ENCODE measurements around the gene BLOC1S5.
"Not testable (repeated sequence)": the region's sequence is repeated elsewhere in the genome, so short reads cannot be mapped to it uniquely, and the experiment has no call there.

BLOC1S5 gene

GRCh38 chr6:7996538-7997111 is 67.6 kb downstream of the BLOC1S5 start:
- DNase-seq = peak; percentile 16

DNA sequence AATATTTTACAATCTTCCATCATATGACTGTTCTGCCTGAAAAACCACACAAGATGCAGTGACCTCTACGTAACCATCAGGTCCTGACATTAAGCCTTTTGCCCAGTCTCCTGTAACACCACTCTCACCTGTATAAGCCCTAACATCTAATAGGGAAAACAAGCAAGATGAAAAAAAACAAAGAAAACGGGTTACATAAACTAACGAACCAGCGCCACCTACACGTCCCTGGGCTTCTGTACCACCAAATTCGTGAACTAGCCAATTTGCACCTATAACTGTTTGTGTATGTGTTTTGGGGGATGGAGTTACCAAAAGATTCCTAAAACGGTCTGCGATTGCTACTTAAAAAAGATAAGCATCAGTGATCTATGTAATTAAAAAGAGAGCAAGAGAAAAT is 70.2 kb downstream of the BLOC1S5 start:
- no peak for DNase-seq

- no peak for DNase-seq
Measured at GRCh38 chr6:7993399-7993798, 70.8 kb downstream of the BLOC1S5 start.

- DNase-seq = no peak
Measured at GRCh38 chr6:7992002-7992815, 72.0 kb downstream of the BLOC1S5 start.

- no peak for DNase-seq
Measured at GRCh38 chr6:7991536-7991935, 72.7 kb downstream of the BLOC1S5 start.

DNA sequence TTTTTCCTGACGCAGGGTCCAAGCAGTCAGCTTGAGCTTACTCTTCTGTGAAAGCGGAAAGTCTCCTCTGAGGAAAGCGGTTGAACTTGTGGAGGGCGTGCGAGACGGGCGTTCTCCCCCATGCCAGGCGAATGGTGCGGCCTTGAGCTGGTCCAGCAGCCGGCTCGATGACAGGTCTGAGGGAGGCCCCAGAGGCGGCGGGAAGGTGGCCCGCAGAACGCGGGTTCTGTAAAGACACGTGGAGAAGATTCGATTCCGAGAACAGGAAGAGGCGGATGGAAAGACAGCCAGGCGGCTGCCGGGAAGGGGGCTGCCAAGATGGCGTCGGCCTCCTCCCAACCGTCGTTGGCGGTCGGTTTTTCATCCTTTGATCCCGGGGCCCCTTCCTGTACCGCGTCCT is 78.0 kb downstream of the BLOC1S5 start:
- no peak for DNase-seq

DNA sequence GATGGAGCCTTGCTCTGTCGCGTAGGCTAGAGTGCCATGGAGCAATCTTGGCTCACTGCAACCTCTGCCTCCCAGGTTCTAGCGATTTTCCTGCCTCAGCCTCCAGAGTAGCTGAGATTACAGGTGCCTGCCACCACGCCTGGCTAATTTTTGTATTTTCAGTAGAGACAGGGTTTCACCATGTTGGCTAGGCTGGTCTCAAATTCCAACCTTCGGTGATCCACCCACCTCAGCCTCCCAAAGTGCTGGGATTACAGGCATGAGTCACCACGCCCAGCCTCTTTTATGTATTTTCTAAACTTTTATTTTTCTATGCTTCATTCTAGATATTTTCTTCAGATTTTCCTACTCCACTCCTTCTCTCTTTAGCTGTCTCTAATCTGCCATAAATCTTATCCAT is 80.2 kb downstream of the BLOC1S5 start:
- DNase-seq = not testable (repeated sequence)

DNA sequence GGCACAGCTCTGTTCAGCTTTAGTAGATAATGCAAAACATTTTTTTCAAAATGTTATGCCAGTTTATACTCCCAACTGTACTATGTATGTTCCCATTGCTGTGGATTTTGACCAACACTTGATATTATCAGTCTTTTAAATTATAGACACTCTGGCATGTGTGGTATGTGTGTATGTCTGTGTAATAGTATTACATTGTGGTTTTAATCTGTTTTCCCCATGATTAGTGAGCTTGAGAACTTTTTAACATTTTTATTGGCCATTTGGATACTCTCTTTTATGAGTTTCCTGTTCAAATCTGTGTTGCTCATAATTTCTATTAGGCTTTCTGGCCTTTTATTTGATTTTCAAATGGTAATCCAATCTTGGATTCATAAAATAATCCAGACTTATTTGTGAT is 84.4 kb downstream of the BLOC1S5 start:
- no peak for DNase-seq

DNA sequence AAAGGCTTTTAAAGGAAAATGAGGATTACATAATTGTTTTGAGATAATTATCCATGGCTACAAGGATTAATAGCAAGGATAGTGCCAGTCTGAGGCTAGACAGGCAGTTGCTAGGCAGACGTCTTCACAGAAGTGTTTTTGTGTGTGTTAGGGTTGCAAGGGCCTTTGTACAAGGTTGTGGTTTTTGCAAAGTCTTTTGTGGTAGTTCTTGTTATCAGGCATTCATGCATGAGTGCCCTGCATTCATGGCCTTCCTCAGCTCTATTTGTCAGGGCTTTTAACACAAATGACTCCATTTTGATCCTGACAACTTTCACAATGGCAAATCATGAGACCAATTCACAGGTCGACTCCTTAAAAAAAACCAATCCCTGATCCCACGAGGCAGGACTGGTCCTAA is 85.5 kb downstream of the BLOC1S5 start:
- no peak for DNase-seq

DNA sequence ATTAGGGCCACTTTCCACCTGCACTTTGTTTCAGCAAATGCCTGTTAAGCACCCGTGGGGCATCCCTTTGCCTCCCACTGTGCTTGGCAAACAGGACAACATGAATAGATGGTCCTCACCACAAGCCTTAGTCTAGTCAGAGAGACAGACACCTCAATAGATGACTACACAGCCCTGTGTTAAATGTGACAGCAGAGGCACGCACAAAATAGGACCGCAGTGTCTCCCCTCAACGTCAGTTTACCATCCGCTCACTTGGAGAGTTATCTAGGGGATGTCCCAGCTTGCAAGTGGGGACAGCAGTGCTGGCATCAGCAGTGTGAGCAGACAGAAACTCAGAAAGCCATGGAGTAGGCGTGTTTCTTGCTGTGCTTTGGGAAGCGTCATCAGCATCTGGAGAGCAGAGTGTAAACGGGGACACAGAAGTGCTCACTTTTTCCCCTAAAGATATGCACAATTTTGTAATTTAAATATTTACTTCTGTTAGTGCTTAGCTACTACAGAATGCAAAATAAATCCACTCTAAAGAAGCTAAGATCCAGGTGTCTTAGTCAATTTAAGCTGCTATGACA is 87.6 kb downstream of the BLOC1S5 start:
- no peak for DNase-seq

- DNase-seq = no peak
Measured at GRCh38 chr6:7975764-7976146, 88.4 kb downstream of the BLOC1S5 start.

- DNase-seq = no peak
Measured at GRCh38 chr6:7974938-7975763, 89.0 kb downstream of the BLOC1S5 start.

DNA sequence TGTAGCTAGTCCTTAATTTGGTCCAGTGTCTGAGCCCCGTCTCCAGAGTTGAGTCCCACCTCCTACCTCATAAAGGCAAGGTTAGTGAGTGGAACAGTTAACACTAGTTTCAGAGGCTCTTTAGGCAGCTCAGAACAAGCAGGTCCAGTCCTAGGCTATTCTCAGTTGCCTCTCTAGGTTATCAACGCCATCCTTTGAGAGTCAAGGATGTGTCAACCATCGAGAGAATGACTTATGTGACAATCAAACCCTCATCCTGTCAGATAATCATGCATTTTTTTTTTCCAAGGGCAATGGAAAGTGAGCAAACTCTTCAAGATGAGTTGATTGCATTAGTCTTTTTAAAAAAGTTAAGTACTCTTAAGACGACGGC is 89.6 kb downstream of the BLOC1S5 start:
- DNase-seq = no peak

DNA sequence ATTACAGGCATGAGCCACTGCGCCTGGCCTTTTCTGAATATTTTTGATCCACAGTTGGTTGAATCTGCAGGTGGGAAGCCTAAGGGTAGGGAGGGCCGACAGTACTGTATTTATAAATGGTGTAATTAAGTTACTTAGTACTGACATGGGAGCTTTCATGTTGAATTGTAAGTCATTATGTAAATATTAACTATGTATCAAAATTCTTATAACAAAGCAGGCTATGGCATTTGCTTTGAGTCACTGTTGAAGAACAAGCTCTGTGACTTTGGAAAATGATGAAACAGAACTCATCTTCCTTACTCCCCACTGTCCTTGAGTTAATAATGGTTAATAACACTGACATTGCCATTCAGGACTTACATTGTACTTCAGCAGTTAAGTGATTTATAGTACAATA is 90.6 kb downstream of the BLOC1S5 start:
- DNase-seq = no peak

DNA sequence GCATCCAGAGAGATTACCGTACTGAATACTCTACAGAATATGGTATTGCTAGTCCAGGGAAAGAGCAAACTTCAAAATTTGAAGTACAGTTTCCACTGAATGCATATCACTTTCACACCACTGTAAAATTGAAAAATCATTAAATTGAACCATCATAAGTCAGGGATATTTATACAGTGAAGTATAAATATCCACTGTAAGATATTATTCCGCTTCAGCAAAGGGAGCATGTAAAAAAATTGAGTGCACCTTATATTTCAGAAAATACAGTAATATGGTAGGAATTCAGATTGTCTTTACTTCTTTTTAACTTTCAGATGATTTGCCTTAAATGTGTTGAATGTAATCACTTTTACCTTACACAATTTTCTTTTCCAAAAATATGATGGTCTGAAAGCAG is 92.7 kb downstream of the BLOC1S5 start:
- DNase-seq = no peak

DNA sequence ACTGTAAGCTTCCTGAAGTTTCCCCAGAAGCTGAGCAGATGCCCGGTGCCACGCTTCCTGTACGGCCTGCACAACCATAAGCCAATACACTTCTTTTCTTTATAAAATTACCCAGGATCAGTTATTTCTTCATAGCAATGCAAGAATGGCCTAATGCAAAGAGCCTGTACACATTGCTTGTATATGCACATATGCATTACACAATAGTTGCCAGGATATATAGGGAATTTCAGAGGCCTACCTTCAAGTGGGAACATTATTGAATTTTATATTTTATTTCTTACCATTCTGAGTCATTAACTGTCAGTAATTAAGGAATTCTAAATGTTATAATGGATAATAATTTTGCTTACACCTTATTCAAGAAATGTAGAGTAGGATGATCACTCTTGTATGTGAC is 93.6 kb downstream of the BLOC1S5 start:
- no peak for DNase-seq

All from right kidney (tissue), 1 donor.